A549 (cell line): ENCODE results near the gene GSTO1. TPM values are rescaled to one million over a fixed set of nuclear protein-coding genes. Genes with fewer than 3 reads are reported as not detected.

ENCODE experiments used
- ATAC-seq, 2 experiments: fragments of 200-7000 bp in 1 of 2; fragments of >200 bp in 1 of 2; cut with Nextera tagmentation in 1 of 2; cut with Tn5 transposase in 1 of 2; 3 replicates each; pipeline versions ENCODE4 v1.8.0 to v1.9.1; 2018 to 2020; ENCODE audit warnings: mild to moderate bottlenecking in 1 of 2, moderate library complexity in 1 of 2
- CTCF ChIA-PET: fragments of 300-600 bp; sonication (Branson Sonifier 250); formaldehyde crosslinking; extraction: SDS; loops from one replicate; lab custom pipeline; 2021; ENCODE audit warnings: antibody characterized with exemption, inconsistent platforms; lab: Yijun Ruan, JAX
- POLR2A ChIA-PET: fragments of 350-600 bp; formaldehyde crosslinking; extraction: SDS; loops from one replicate; lab custom pipeline; 2021; ENCODE audit warnings: antibody characterized with exemption, inconsistent platforms; lab: Yijun Ruan, JAX
- DNase-seq, 2 experiments: peaks; one replicate each; pipeline versions ENCODE4 v3.0.0 to v3.0.0-alpha.2; 2011 to 2016; ENCODE audit warnings: low read depth in 1 of 2, low spot score in 1 of 2
- FAIRE-seq: peaks from 2 replicates; lab custom pipeline; 2011; peaks lifted over from hg19 to GRCh38; lab: Jason Lieb, UNC
- H3K27ac ChIP-seq, 2 experiments: fragments of >200 bp; sonication (Bioruptor Twin); formaldehyde crosslinking; 3 replicates each; pipeline ENCODE4 v1.5.1; 2016 to 2017
- H3K4me1 ChIP-seq: fragments of >200 bp; sonication (Bioruptor Twin); formaldehyde crosslinking; 3 replicates; pipeline ENCODE4 v1.6.1; 2016
- H3K4me2 ChIP-seq: fragments of >200 bp; sonication (Bioruptor Twin); formaldehyde crosslinking; 3 replicates; pipeline ENCODE4 v1.6.1; 2016
- H3K4me3 ChIP-seq: fragments of >200 bp; sonication (Bioruptor Twin); formaldehyde crosslinking; 3 replicates; pipeline ENCODE4 v1.5.1; 2016
- H3K9me3 ChIP-seq: fragments of >200 bp; sonication (Bioruptor Twin); formaldehyde crosslinking; 3 replicates; pipeline ENCODE4 v1.6.1; 2016
- CBX2 ChIP-seq: fragments of 200-600 bp; sonication (generic); IDR thresholded peaks from 2 replicates; pipeline ENCODE4 v1.6.1; 2016; ENCODE audit warnings: low read depth, mild to moderate bottlenecking, borderline replicate concordance
- CHD2 ChIP-seq: fragments of 150-350 bp; IDR thresholded peaks from 2 replicates; pipeline ENCODE4 v1.6.1; 2014; ENCODE audit warnings: low read length; ENCODE audit not compliant: partially characterized antibody
- CHD4 ChIP-seq: fragments of 200-600 bp; sonication (generic); IDR thresholded peaks from 2 replicates; pipeline ENCODE4 v1.6.1; 2016; ENCODE audit warnings: antibody characterized with exemption, mild to moderate bottlenecking, borderline replicate concordance
- EHMT2 ChIP-seq: fragments of 200-600 bp; sonication (generic); IDR thresholded peaks from 2 replicates; pipeline ENCODE4 v1.6.1; 2016; ENCODE audit warnings: antibody characterized with exemption, low read depth, mild to moderate bottlenecking, moderate library complexity
- EP300 ChIP-seq, 2 experiments: fragments of >200 bp; sonication (Bioruptor Twin); formaldehyde crosslinking; IDR thresholded peaks; 2 replicates in 1 of 2; 3 replicates in 1 of 2; pipeline ENCODE4 v1.6.1; 2016 to 2017
- FOSB ChIP-seq: fragments of 250-450 bp; sonication (Bioruptor Pico); IDR thresholded peaks from 2 replicates; pipeline ENCODE4 v1.5.0; 2020; ENCODE audit warnings: mild to moderate bottlenecking, moderate library complexity
- FOSL2 ChIP-seq, 2 experiments: fragments of 450-650 bp in 1 of 2; fragments of >200 bp in 1 of 2; sonication (Bioruptor Twin) in 1 of 2; formaldehyde crosslinking; IDR thresholded peaks; 2 replicates each; pipeline versions ENCODE4 v1.5.0 to v1.6.1; 2016 to 2020; ENCODE audit warnings: mild to moderate bottlenecking in 1 of 2, moderate library complexity in 1 of 2
- GATA3 ChIP-seq: IDR thresholded peaks from 2 replicates; pipeline ENCODE4 v1.6.1; 2012; ENCODE audit warnings: borderline replicate concordance
- HDAC2 ChIP-seq: fragments of 200-600 bp; sonication (generic); IDR thresholded peaks from 2 replicates; pipeline ENCODE4 v1.6.1; 2016
- HES2 ChIP-seq: fragments of >200 bp; sonication (Bioruptor Twin); formaldehyde crosslinking; IDR thresholded peaks from 2 replicates; pipeline ENCODE4 v1.6.1; 2016
- HOXB13 ChIP-seq: fragments of 250-450 bp; sonication (Bioruptor Pico); IDR thresholded peaks from 2 replicates; pipeline ENCODE4 v1.5.0; 2020; ENCODE audit warnings: low read depth, mild to moderate bottlenecking, moderate library complexity
- HOXB5 ChIP-seq: fragments of 250-450 bp; sonication (Bioruptor Pico); IDR thresholded peaks from 2 replicates; pipeline ENCODE4 v1.5.0; 2020; ENCODE audit warnings: mild to moderate bottlenecking, moderate library complexity
- MAFK ChIP-seq: fragments of 450-650 bp; IDR thresholded peaks from 2 replicates; pipeline ENCODE4 v1.6.1; 2014; ENCODE audit not compliant: partially characterized antibody
- MAX ChIP-seq: IDR thresholded peaks from 2 replicates; pipeline ENCODE4 v1.6.1; 2012
- MAZ ChIP-seq: fragments of 150-350 bp; IDR thresholded peaks from 2 replicates; pipeline ENCODE4 v1.6.1; 2014; ENCODE audit warnings: antibody characterized with exemption, low read depth, low read length, borderline replicate concordance
- NFE2L2 ChIP-seq: fragments of 150-350 bp; conservative IDR thresholded peaks from 2 replicates; pipeline ENCODE4 v1.6.1; 2014; ENCODE audit warnings: low read length
- PHF8 ChIP-seq: fragments of 200-600 bp; sonication (generic); IDR thresholded peaks from 2 replicates; pipeline ENCODE4 v1.6.1; 2016; ENCODE audit warnings: low read depth, mild to moderate bottlenecking, antibody characterized with exemption, moderate library complexity, borderline replicate concordance
- RAD21 ChIP-seq, 2 experiments: fragments of >200 bp in 1 of 2; sonication (Bioruptor Twin) in 1 of 2; formaldehyde crosslinking in 1 of 2; IDR thresholded peaks in 1 of 2; conservative IDR thresholded peaks in 1 of 2; 2 replicates in 1 of 2; 3 replicates in 1 of 2; pipeline ENCODE4 v1.6.1; 2012 to 2018; ENCODE audit warnings: inconsistent platforms in 1 of 2
- RFX5 ChIP-seq: fragments of 450-650 bp; IDR thresholded peaks from 2 replicates; pipeline ENCODE4 v1.7.1; 2014; ENCODE audit warnings: antibody characterized with exemption, mild to moderate bottlenecking, moderate library complexity
- SMC3 ChIP-seq: fragments of >200 bp; sonication (Bioruptor Twin); formaldehyde crosslinking; IDR thresholded peaks from 3 replicates; pipeline ENCODE4 v1.6.1; 2018; ENCODE audit warnings: inconsistent platforms
- SREBF2 ChIP-seq: fragments of 450-650 bp; IDR thresholded peaks from 2 replicates; pipeline ENCODE4 v1.6.1; 2014; ENCODE audit warnings: mild to moderate bottlenecking, moderate library complexity
- TP53 ChIP-seq: fragments of 250-450 bp; sonication (Bioruptor Pico); IDR thresholded peaks from 2 replicates; pipeline ENCODE4 v1.5.0; 2021; ENCODE audit warnings: mild to moderate bottlenecking, moderate library complexity
- USF2 ChIP-seq: fragments of 450-650 bp; IDR thresholded peaks from 2 replicates; pipeline ENCODE4 v1.6.1; 2014; ENCODE audit warnings: antibody characterized with exemption
- ZFP36 ChIP-seq: fragments of 450-650 bp; IDR thresholded peaks from 2 replicates; pipeline ENCODE4 v1.6.1; 2014; ENCODE audit warnings: borderline replicate concordance; ENCODE audit not compliant: partially characterized antibody
- ZNF302 ChIP-seq: fragments of 250-450 bp; sonication (Bioruptor Pico); IDR thresholded peaks from 2 replicates; pipeline ENCODE4 v1.9.0; 2021; ENCODE audit warnings: inconsistent platforms, mild to moderate bottlenecking, moderate library complexity
- ZSCAN20 ChIP-seq: fragments of 250-450 bp; sonication (Bioruptor Pico); IDR thresholded peaks from 2 replicates; pipeline ENCODE4 v1.8.0; 2022; ENCODE audit warnings: mild to moderate bottlenecking, moderate library complexity
- WGBS: methylation state at CpG from one replicate; pipeline ENCODE4 v1.1.6; 2017; ENCODE audit errors: missing lambda C conversion rate; 5-methylcytosine and 5-hydroxymethylcytosine counted together
- polyA plus RNA-seq, 4 experiments: library from polyadenylated mRNA; depleted of rRNA in 3 of 4; stranded (reverse); fragments of >200 nt; fragmentation: RNase III in 1 of 4; extraction: RNeasy Plus Mini Kit Qiagen cat#74134 plus additional on column Dnase treatment in 1 of 4; gene quantifications; 2 replicates in 3 of 4; 3 replicates in 1 of 4; pipeline ENCODE4 v1.2.3, GENCODE V29; 2011 to 2017
- TF ChIP-seq, protein P1 (sequence below): IDR thresholded peaks from 2 replicates; pipeline ENCODE4 v1.6.1; 2012
- TF ChIP-seq, protein P2 (sequence below): fragments of 150-350 bp; IDR thresholded peaks from 2 replicates; pipeline ENCODE4 v1.6.1; 2014; ENCODE audit warnings: low read depth, mild to moderate bottlenecking, low read length
- TF ChIP-seq, protein P3 (sequence below): fragments of 250-450 bp; sonication (Bioruptor Pico); IDR thresholded peaks from 2 replicates; pipeline ENCODE4 v1.5.0; 2020; ENCODE audit warnings: low read depth, mild to moderate bottlenecking, moderate library complexity
- TF ChIP-seq, protein P4 (sequence below): fragments of 250-450 bp; sonication (Bioruptor Pico); IDR thresholded peaks from 2 replicates; pipeline ENCODE4 v1.5.0; 2021; ENCODE audit warnings: mild to moderate bottlenecking, moderate library complexity, borderline replicate concordance

GSTO1 gene
- polyA plus RNA-seq, 2 of the 4 experiments (the other 2 are of a cell fraction): 163 to 204 TPM

DNA sequence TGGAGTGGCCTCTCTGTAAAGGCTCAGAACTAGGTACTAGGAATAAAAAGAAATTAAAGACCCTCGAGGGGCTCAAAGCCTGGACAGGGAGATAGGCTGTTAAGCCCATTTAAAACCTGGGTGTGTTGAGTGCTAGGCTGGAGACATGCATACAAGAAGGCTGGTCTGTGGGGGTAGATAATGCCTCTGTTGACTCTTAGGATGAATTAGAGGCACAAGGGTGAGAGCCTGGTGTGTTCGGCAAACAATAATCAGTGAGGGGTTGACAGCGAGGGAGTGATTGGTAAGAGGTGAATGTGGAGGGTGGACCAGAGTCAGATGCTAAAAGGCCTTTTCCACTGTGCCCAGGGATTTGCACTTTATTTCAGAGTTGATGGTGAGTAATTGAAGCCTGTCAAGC, 27.0 kb downstream of the GSTO1 start (continued):
- TF ChIP-seq ZSCAN20 (CRISPR knock-in tag) (no peak), MAX (no peak), ZNF302 (CRISPR knock-in tag) (no peak), CHD4 (no peak), CBX2 (no peak), SMC3 (no peak), PHF8 (no peak)
- TF ChIP-seq, all 56 proteins: peak for 0

DNA sequence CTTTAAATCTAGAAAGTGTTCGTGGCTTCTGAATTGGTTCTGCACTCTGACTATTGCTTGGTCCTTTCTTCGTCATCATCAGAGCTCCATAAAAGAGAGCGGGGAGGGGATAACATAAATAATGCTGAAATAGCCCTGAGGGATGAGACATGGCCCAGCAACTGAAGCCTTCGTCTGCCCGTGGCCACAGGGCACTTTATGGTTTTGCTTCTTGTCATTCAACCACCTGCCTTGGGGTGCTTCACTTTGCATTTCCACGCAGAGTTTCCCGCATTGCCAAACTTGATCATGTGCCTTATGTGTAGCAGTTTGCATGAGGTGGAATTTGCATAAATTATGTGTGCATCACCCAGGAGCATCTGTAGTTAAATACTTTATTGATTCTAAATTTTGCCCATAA, 30.2 kb downstream of the GSTO1 start:
- POLR2A ChIA-PET: no interaction called here
- H3K4me3 ChIP-seq: no peak overlapping the region
- FAIRE-seq: no peak
- H3K4me1 ChIP-seq: peaks cover 10% of the 10 kb centered on the region
- no peak overlapping the region for H3K4me2 ChIP-seq
- CTCF ChIA-PET: interaction anchor here (0.6 to 14.5 kb wide), 3 partner anchors 10 to 66 kb away, joined by 3 to 339 read pairs (median 260); partner anchors contain the start of gene CFAP58
- TF ChIP-seq HOXB13 (CRISPR knock-in tag): no peak
- no peak for TF ChIP-seq NFE2L2
- TF ChIP-seq, protein P1, sequence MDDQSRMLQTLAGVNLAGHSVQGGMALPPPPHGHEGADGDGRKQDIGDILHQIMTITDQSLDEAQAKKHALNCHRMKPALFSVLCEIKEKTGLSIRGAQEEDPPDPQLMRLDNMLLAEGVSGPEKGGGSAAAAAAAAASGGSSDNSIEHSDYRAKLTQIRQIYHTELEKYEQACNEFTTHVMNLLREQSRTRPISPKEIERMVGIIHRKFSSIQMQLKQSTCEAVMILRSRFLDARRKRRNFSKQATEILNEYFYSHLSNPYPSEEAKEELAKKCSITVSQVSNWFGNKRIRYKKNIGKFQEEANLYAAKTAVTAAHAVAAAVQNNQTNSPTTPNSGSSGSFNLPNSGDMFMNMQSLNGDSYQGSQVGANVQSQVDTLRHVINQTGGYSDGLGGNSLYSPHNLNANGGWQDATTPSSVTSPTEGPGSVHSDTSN: no peak
- TF ChIP-seq CHD4: no peak
- TF ChIP-seq, protein P2, sequence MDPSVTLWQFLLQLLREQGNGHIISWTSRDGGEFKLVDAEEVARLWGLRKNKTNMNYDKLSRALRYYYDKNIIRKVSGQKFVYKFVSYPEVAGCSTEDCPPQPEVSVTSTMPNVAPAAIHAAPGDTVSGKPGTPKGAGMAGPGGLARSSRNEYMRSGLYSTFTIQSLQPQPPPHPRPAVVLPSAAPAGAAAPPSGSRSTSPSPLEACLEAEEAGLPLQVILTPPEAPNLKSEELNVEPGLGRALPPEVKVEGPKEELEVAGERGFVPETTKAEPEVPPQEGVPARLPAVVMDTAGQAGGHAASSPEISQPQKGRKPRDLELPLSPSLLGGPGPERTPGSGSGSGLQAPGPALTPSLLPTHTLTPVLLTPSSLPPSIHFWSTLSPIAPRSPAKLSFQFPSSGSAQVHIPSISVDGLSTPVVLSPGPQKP: no peak
- TF ChIP-seq MAZ: no peak
- TF ChIP-seq TP53 (CRISPR knock-in tag): no peak
- no peak for TF ChIP-seq PHF8
- TF ChIP-seq SREBF2: no peak
- TF ChIP-seq, protein P3, sequence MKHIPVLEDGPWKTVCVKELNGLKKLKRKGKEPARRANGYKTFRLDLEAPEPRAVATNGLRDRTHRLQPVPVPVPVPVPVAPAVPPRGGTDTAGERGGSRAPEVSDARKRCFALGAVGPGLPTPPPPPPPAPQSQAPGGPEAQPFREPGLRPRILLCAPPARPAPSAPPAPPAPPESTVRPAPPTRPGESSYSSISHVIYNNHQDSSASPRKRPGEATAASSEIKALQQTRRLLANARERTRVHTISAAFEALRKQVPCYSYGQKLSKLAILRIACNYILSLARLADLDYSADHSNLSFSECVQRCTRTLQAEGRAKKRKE: no peak
- TF ChIP-seq HDAC2: no peak
- TF ChIP-seq MAFK: no peak
- TF ChIP-seq USF2: no peak
- TF ChIP-seq, protein P4, sequence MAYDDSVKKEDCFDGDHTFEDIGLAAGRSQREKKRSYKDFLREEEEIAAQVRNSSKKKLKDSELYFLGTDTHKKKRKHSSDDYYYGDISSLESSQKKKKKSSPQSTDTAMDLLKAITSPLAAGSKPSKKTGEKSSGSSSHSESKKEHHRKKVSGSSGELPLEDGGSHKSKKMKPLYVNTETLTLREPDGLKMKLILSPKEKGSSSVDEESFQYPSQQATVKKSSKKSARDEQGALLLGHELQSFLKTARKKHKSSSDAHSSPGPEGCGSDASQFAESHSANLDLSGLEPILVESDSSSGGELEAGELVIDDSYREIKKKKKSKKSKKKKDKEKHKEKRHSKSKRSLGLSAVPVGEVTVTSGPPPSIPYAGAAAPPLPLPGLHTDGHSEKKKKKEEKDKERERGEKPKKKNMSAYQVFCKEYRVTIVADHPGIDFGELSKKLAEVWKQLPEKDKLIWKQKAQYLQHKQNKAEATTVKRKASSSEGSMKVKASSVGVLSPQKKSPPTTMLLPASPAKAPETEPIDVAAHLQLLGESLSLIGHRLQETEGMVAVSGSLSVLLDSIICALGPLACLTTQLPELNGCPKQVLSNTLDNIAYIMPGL (CRISPR knock-in tag): no peak
- TF ChIP-seq, all 56 proteins: peak for 0
- no peak for DNase-seq
- no peaks in the 10 kb centered on the region for H3K9me3 ChIP-seq
- WGBS: 78% methylated on average over 7 of the region's 7 CpGs
- H3K27ac ChIP-seq: no peak overlapping the region
- ATAC-seq: no peak

GRCh38 chr10:104286939-104287338, 32.2 kb downstream of the GSTO1 start:
- FAIRE-seq (no peak), DNase-seq (no peak), ATAC-seq (no peak)
- Histone ChIP-seq H3K9me3 (no peaks in the 10 kb centered on the region), H3K4me3 (no peak overlapping the region), H3K4me2 (no peak overlapping the region), H3K4me1 (peaks cover 18% of the 10 kb centered on the region), H3K27ac (no peak overlapping the region)
- WGBS: 79% methylated on average over 2 of the region's 2 CpGs
- ChIA-PET POLR2A (no interaction called here), CTCF (interaction anchor here (11.8 to 14.5 kb wide), 3 partner anchors 12 to 64 kb away, joined by 188 to 339 read pairs (median 260); partner anchors contain the start of gene CFAP58)
- no peak for TF ChIP-seq GATA3
- no peak for TF ChIP-seq RFX5
- no peak for TF ChIP-seq CHD2
- TF ChIP-seq HES2: no peak
- no peak for TF ChIP-seq EP300 (IDR thresholded peaks at IDR 0.05)
- no peak for TF ChIP-seq SREBF2
- TF ChIP-seq FOSL2 (IDR thresholded peaks at IDR 0.05): no peak
- no peak for TF ChIP-seq FOSL2 (CRISPR knock-in tag; IDR thresholded peaks at IDR 0.05)
- no peak for TF ChIP-seq RAD21 (conservative IDR thresholded peaks at IDR 0.05 in 1 of 2, IDR thresholded peaks at IDR 0.05 in 1 of 2)
- no peak for TF ChIP-seq ZFP36
- TF ChIP-seq NFE2L2: no peak
- no peak for TF ChIP-seq HOXB5 (CRISPR knock-in tag)
- no peak for TF ChIP-seq EHMT2
- no peak for TF ChIP-seq ZNF302 (CRISPR knock-in tag)
- no peak for TF ChIP-seq FOSB (CRISPR knock-in tag)
